Activated CD4-positive, alpha-beta memory T cell treated with anti-CD3 and anti-CD28 coated beads for 36 hours (primary cell): ENCODE measurements around the gene C3orf49. TPM values are rescaled to one million over a fixed set of nuclear protein-coding genes. Genes with fewer than 3 reads are reported as not detected.

Experiments used
- CTCF ChIA-PET: fragments of 350-600 bp; sonication (Branson Sonifier 250); formaldehyde crosslinking; loops from one replicate; lab custom pipeline; 2021; ENCODE audit warnings: antibody characterized with exemption, inconsistent platforms; lab: Charles Lee
- POLR2A ChIA-PET: fragments of 350-600 bp; sonication (Branson Sonifier 250); formaldehyde crosslinking; loops from one replicate; lab custom pipeline; 2021; ENCODE audit warnings: antibody characterized with exemption; lab: Charles Lee
- DNase-seq: peaks from one replicate; pipeline ENCODE4 v3.0.0-alpha.2; 2020
- H3K27ac Mint-ChIP-seq: one replicate; pipeline ENCODE4 v1.8.0; 2021; ENCODE audit warnings: mixed read lengths
- H3K27me3 Mint-ChIP-seq: one replicate; pipeline ENCODE4 v1.8.0; 2021; ENCODE audit warnings: mixed read lengths
- H3K36me3 Mint-ChIP-seq: one replicate; pipeline ENCODE4 v1.8.0; 2021; ENCODE audit warnings: mixed read lengths
- H3K4me1 Mint-ChIP-seq: one replicate; pipeline ENCODE4 v1.8.0; 2021; ENCODE audit warnings: low read depth, mixed read lengths
- H3K4me3 Mint-ChIP-seq: one replicate; pipeline ENCODE4 v1.8.0; 2021; ENCODE audit warnings: mild to moderate bottlenecking, mixed read lengths
- H3K9me3 Mint-ChIP-seq: one replicate; pipeline ENCODE4 v1.8.0; 2021; ENCODE audit warnings: mixed read lengths
- intact Hi-C: fragments of 100-400 bp; cut with micrococcal nuclease; formaldehyde crosslinking; loops from one replicate; pipeline ENCODE4 v1.15.1; 2023
- total RNA-seq, 2 experiments: library from RNA; stranded (reverse); gene quantifications; one replicate each; pipeline ENCODE4 v1.2.3, GENCODE V29; 2021

Gene C3orf49
- total RNA-seq = not detected

- no peak for DNase-seq
Measured at GRCh38 chr3:63819151-63819398, at the start of gene C3orf49. Gene C3orf49 (plus strand): TSS chr3:63819299. CDS start chr3:63819472, 173 bp downstream.

GRCh38 chr3:63774781-63775180 lies 44.3 kb upstream of the C3orf49 start:
- no peak for DNase-seq
- no peaks in the 10 kb centered on the region for H3K36me3 Mint-ChIP-seq
- no peak overlapping the region for H3K27ac Mint-ChIP-seq
- ChIA-PET CTCF (no interaction called here), POLR2A (no interaction called here)
- intact Hi-C loops = no loop called here
- H3K27me3 Mint-ChIP-seq = peaks cover 5% of the 10 kb centered on the region
- peaks cover 2% of the 10 kb centered on the region for H3K9me3 Mint-ChIP-seq
- H3K4me1 Mint-ChIP-seq = no peaks in the 10 kb centered on the region
- no peak overlapping the region for H3K4me3 Mint-ChIP-seq

More at GRCh38 chr3:63819151-63819398, at the start of gene C3orf49:
- no peaks in the 10 kb centered on the region for H3K4me1 Mint-ChIP-seq
- intact Hi-C loops = loop anchor here (5.0 to 10.0 kb wide), 2 partner anchors 1152 to 1614 kb away; no protein-coding TSS in a partner anchor
- no peak within 1 kb of the TSS for H3K4me3 Mint-ChIP-seq
- H3K27ac Mint-ChIP-seq = no peak within 1 kb of the TSS
- ChIA-PET POLR2A (no interaction called here), CTCF (interaction anchor here (0.9 to 7.2 kb wide), 9 partner anchors 10 to 1485 kb away, joined by 3 to 94 read pairs (median 3); no protein-coding TSS in a partner anchor)
- no peaks in the 10 kb centered on the region for H3K9me3 Mint-ChIP-seq
- no peaks in the 10 kb centered on the region for H3K36me3 Mint-ChIP-seq
- no peaks in the 10 kb centered on the region for H3K27me3 Mint-ChIP-seq

- H3K27ac Mint-ChIP-seq = no peak overlapping the region
- DNase-seq = no peak
- POLR2A ChIA-PET = no interaction called here
- H3K4me3 Mint-ChIP-seq = no peak overlapping the region
- CTCF ChIA-PET = no interaction called here
- intact Hi-C loops = no loop called here
- H3K4me1 Mint-ChIP-seq = no peaks in the 10 kb centered on the region
- no peaks in the 10 kb centered on the region for H3K36me3 Mint-ChIP-seq
- H3K9me3 Mint-ChIP-seq = no peaks in the 10 kb centered on the region
- no peaks in the 10 kb centered on the region for H3K27me3 Mint-ChIP-seq
Measured at GRCh38 chr3:63779227-63779626, 39.9 kb upstream of the C3orf49 start.

GRCh38 chr3:63791974-63792373 lies 27.1 kb upstream of the C3orf49 start:
- no peak for DNase-seq
- ChIA-PET CTCF (no interaction called here), POLR2A (no interaction called here)
- Mint-ChIP-seq H3K27ac (no peak overlapping the region), H3K27me3 (peaks cover 3% of the 10 kb centered on the region), H3K4me1 (no peaks in the 10 kb centered on the region), H3K36me3 (no peaks in the 10 kb centered on the region), H3K9me3 (no peaks in the 10 kb centered on the region), H3K4me3 (no peak overlapping the region)
- intact Hi-C loops = no loop called here

GRCh38 chr3:63795438-63795837 lies 23.7 kb upstream of the C3orf49 start:
- intact Hi-C loops = no loop called here
- CTCF ChIA-PET = no interaction called here
- H3K36me3 Mint-ChIP-seq = no peaks in the 10 kb centered on the region
- no peak overlapping the region for H3K4me3 Mint-ChIP-seq
- DNase-seq = no peak
- H3K4me1 Mint-ChIP-seq = no peaks in the 10 kb centered on the region
- H3K27ac Mint-ChIP-seq = no peak overlapping the region
- no peaks in the 10 kb centered on the region for H3K9me3 Mint-ChIP-seq
- POLR2A ChIA-PET = no interaction called here
- H3K27me3 Mint-ChIP-seq = no peaks in the 10 kb centered on the region

GRCh38 chr3:63798544-63798943 lies 20.6 kb upstream of the C3orf49 start:
- Mint-ChIP-seq H3K27me3 (no peaks in the 10 kb centered on the region), H3K9me3 (no peaks in the 10 kb centered on the region), H3K4me1 (no peaks in the 10 kb centered on the region), H3K36me3 (no peaks in the 10 kb centered on the region), H3K4me3 (no peak overlapping the region), H3K27ac (no peak overlapping the region)
- ChIA-PET CTCF (no interaction called here), POLR2A (no interaction called here)
- intact Hi-C loops = no loop called here
- no peak for DNase-seq

GRCh38 chr3:63798949-63799348 lies 20.1 kb upstream of the C3orf49 start:
- no peaks in the 10 kb centered on the region for H3K36me3 Mint-ChIP-seq
- intact Hi-C loops = no loop called here
- H3K27ac Mint-ChIP-seq = no peak overlapping the region
- H3K9me3 Mint-ChIP-seq = no peaks in the 10 kb centered on the region
- no peaks in the 10 kb centered on the region for H3K4me1 Mint-ChIP-seq
- ChIA-PET CTCF (no interaction called here), POLR2A (no interaction called here)
- DNase-seq = no peak
- H3K27me3 Mint-ChIP-seq = no peaks in the 10 kb centered on the region
- H3K4me3 Mint-ChIP-seq = no peak overlapping the region

GRCh38 chr3:63800097-63800496 lies 19.0 kb upstream of the C3orf49 start:
- Mint-ChIP-seq H3K9me3 (no peaks in the 10 kb centered on the region), H3K4me3 (no peak overlapping the region), H3K4me1 (no peaks in the 10 kb centered on the region), H3K27me3 (no peaks in the 10 kb centered on the region), H3K36me3 (no peaks in the 10 kb centered on the region), H3K27ac (no peak overlapping the region)
- intact Hi-C loops = no loop called here
- ChIA-PET POLR2A (no interaction called here), CTCF (no interaction called here)
- no peak for DNase-seq

GRCh38 chr3:63803911-63804310 lies 15.2 kb upstream of the C3orf49 start:
- no peak overlapping the region for H3K4me3 Mint-ChIP-seq
- H3K4me1 Mint-ChIP-seq = peaks cover 3% of the 10 kb centered on the region
- H3K36me3 Mint-ChIP-seq = peaks cover 2% of the 10 kb centered on the region
- CTCF ChIA-PET = no interaction called here
- intact Hi-C loops = no loop called here
- POLR2A ChIA-PET = no interaction called here
- no peak overlapping the region for H3K27ac Mint-ChIP-seq
- no peak for DNase-seq
- H3K27me3 Mint-ChIP-seq = no peaks in the 10 kb centered on the region
- no peaks in the 10 kb centered on the region for H3K9me3 Mint-ChIP-seq

- ChIA-PET CTCF (interaction anchor here (0.9 to 1.5 kb wide), 2 partner anchors 10 to 11 kb away, joined by 3 to 5 read pairs; partner anchors contain the start of gene C3orf49), POLR2A (no interaction called here)
- Mint-ChIP-seq H3K27ac (no peak overlapping the region), H3K27me3 (no peaks in the 10 kb centered on the region), H3K36me3 (peaks cover 3% of the 10 kb centered on the region), H3K4me3 (no peak overlapping the region), H3K9me3 (no peaks in the 10 kb centered on the region), H3K4me1 (peaks cover 3% of the 10 kb centered on the region)
- intact Hi-C loops = no loop called here
- no peak for DNase-seq
Measured at GRCh38 chr3:63807961-63808565, 11.0 kb upstream of the C3orf49 start.

- no peaks in the 10 kb centered on the region for H3K27me3 Mint-ChIP-seq
- no peaks in the 10 kb centered on the region for H3K9me3 Mint-ChIP-seq
- H3K27ac Mint-ChIP-seq = no peak overlapping the region
- ChIA-PET CTCF (interaction anchor here (0.9 to 1.5 kb wide), 2 partner anchors 9 to 10 kb away, joined by 3 to 5 read pairs; partner anchors contain the start of gene C3orf49), POLR2A (no interaction called here)
- no peak overlapping the region for H3K4me3 Mint-ChIP-seq
- peaks cover 3% of the 10 kb centered on the region for H3K36me3 Mint-ChIP-seq
- no peak for DNase-seq
- intact Hi-C loops = no loop called here
- H3K4me1 Mint-ChIP-seq = peaks cover 3% of the 10 kb centered on the region
Measured at GRCh38 chr3:63808633-63809032, 10.5 kb upstream of the C3orf49 start.

GRCh38 chr3:63809607-63810006 lies 9.5 kb upstream of the C3orf49 start:
- CTCF ChIA-PET = no interaction called here
- intact Hi-C loops = loop anchor here (10.0 kb wide), 1 partner anchor 1605 kb away; no protein-coding TSS in a partner anchor
- H3K36me3 Mint-ChIP-seq = peaks cover 3% of the 10 kb centered on the region
- no peaks in the 10 kb centered on the region for H3K27me3 Mint-ChIP-seq
- POLR2A ChIA-PET = no interaction called here
- no peak for DNase-seq
- H3K27ac Mint-ChIP-seq = no peak overlapping the region
- no peak overlapping the region for H3K4me3 Mint-ChIP-seq
- no peaks in the 10 kb centered on the region for H3K9me3 Mint-ChIP-seq
- peaks cover 3% of the 10 kb centered on the region for H3K4me1 Mint-ChIP-seq

GRCh38 chr3:63814237-63814636 lies 4.9 kb upstream of the C3orf49 start:
- Mint-ChIP-seq H3K4me1 (no peaks in the 10 kb centered on the region), H3K9me3 (no peaks in the 10 kb centered on the region), H3K36me3 (peaks cover 1% of the 10 kb centered on the region), H3K4me3 (no peak overlapping the region), H3K27ac (no peak overlapping the region), H3K27me3 (no peaks in the 10 kb centered on the region)
- POLR2A ChIA-PET = no interaction called here
- no peak for DNase-seq
- intact Hi-C loops = loop anchor here (10.0 kb wide), 1 partner anchor 1609 kb away; no protein-coding TSS in a partner anchor
- CTCF ChIA-PET = interaction anchor here (7.2 kb wide), 1 partner anchor 463 kb away, joined by 94 read pairs; no protein-coding TSS in a partner anchor
